HepG2 (cell line): Measurements from ENCODE around the gene PEAR1.
"Not testable (repeated sequence)": the region's sequence is repeated elsewhere in the genome, so short reads cannot be mapped to it uniquely, and the experiment has no call there.

Experiments used
- AGO2 ChIP-seq: fragments of 200-400 bp; formaldehyde crosslinking; optimal IDR thresholded peaks from 2 replicates; pipeline ENCODE3; 2017; ENCODE audit warnings: mild to moderate bottlenecking, low read depth, low read length, moderate library complexity
- CTCF ChIP-seq: sonication (generic); formaldehyde crosslinking; IDR thresholded peaks from 2 replicates; pipeline ENCODE4 v1.5.0; 2020; ENCODE audit warnings: mild to moderate bottlenecking, missing genetic modification reagents, moderate library complexity
- DZIP1 ChIP-seq: sonication (generic); formaldehyde crosslinking; IDR thresholded peaks from 2 replicates; pipeline ENCODE4 v1.5.0; 2020; ENCODE audit warnings: mild to moderate bottlenecking, missing genetic modification reagents
- EZH2 ChIP-seq: conservative IDR thresholded peaks from 2 replicates; pipeline ENCODE4 v1.6.1; 2012; ENCODE audit warnings: mild to moderate bottlenecking, low read depth, low read length, moderate library complexity
- FOXP1 ChIP-seq, 2 experiments: fragments of 450-650 bp in 1 of 2; IDR thresholded peaks; 2 replicates each; pipeline ENCODE4 v1.6.1; 2017 to 2018; ENCODE audit warnings: antibody characterized with exemption in 1 of 2
- JUND ChIP-seq: sonication (generic); formaldehyde crosslinking; IDR thresholded peaks from 2 replicates; pipeline ENCODE4 v1.8.0; 2022; ENCODE audit warnings: mild to moderate bottlenecking, missing genetic modification reagents
- MXI1 ChIP-seq: IDR thresholded peaks from 3 replicates; pipeline ENCODE4 v1.6.1; 2012; ENCODE audit warnings: low read depth, low read length, inconsistent platforms, borderline replicate concordance
- REXO4 ChIP-seq: sonication (generic); formaldehyde crosslinking; IDR thresholded peaks from 2 replicates; pipeline ENCODE4 v1.8.0; 2022; ENCODE audit warnings: missing genetic modification reagents, mild to moderate bottlenecking, borderline replicate concordance
- RXRA ChIP-seq: sonication (generic); formaldehyde crosslinking; IDR thresholded peaks from 2 replicates; pipeline ENCODE4 v1.5.1; 2020; ENCODE audit warnings: missing genetic modification reagents
- ZBTB38 ChIP-seq: sonication (generic); formaldehyde crosslinking; IDR thresholded peaks from 2 replicates; pipeline ENCODE4 v1.5.1; 2020; ENCODE audit warnings: mild to moderate bottlenecking, missing genetic modification reagents
- ZFP36 ChIP-seq: fragments of 150-350 bp; IDR thresholded peaks from 2 replicates; pipeline ENCODE4 v1.6.1; 2018; ENCODE audit warnings: borderline replicate concordance, low read length, low read depth; ENCODE audit not compliant: partially characterized antibody
- ZUFSP ChIP-seq: sonication (generic); formaldehyde crosslinking; IDR thresholded peaks from 2 replicates; pipeline ENCODE4 v1.9.0; 2021; ENCODE audit warnings: missing genetic modification reagents, mild to moderate bottlenecking, borderline replicate concordance

DNA sequence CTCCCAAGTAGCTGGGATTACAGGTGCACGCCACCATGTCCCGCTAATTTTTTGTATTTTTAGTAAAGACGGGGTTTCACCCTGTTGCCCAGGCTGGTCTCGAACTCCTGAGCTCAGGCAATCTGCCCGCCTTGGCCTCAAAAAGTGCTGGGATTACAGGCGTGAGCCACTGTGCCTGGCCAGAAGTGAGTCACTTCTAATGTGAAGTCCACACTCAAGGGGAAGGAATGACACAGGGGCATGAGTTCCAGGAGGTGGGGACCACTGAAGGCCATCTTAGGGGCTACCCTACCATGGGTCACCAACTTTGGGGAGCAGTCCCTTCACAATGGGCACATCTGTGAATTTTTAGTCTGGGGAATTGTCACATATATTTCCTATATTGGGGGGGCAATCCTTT lies 33.2 kb downstream of the PEAR1 start:
- not testable (repeated sequence) for TF ChIP-seq CTCF (CRISPR knock-in tag); ZBTB38 (CRISPR knock-in tag); ZUFSP (CRISPR knock-in tag); DZIP1 (CRISPR knock-in tag); ZFP36; JUND (CRISPR knock-in tag); RXRA (CRISPR knock-in tag); FOXP1 (IDR thresholded peaks at IDR 0.05); FOXP1 (CRISPR knock-in tag; IDR thresholded peaks at IDR 0.05); AGO2; REXO4 (CRISPR knock-in tag); EZH2; MXI1
